Mammary epithelial cell (primary cell): Measurements from ENCODE around the gene KRT17.

Experiments
- CTCF ChIP-seq, 2 donors: IDR thresholded peaks in 1 of 2; conservative IDR thresholded peaks in 1 of 2; 2 replicates each; pipeline ENCODE4 v1.5.1; 2011 to 2012; ENCODE audit warnings: inconsistent platforms in 2 of 2, low read length in 2 of 2, mild to moderate bottlenecking in 2 of 2, control low read depth in 1 of 2, low read depth in 1 of 2; ENCODE audit not compliant: insufficient read depth in 1 of 2; ENCODE audit errors: extremely low read depth in 1 of 2
- EZH2 ChIP-seq: IDR thresholded peaks from 2 replicates; pipeline ENCODE4 v1.6.1; 2012; ENCODE audit warnings: low read length, inconsistent platforms, borderline replicate concordance

- TF ChIP-seq CTCF (conservative IDR thresholded peaks at IDR 0.05 in 1 of 2, IDR thresholded peaks at IDR 0.05 in 1 of 2; ENCODE audit: extremely low read depth in 1 of 2, insufficient read depth in 1 of 2, low read depth in 1 of 2, low read length in 2 of 2) = no peak
- TF ChIP-seq EZH2 = no peak
Measured at GRCh38 chr17:41617698-41618097, 6.7 kb downstream of the KRT17 start.
